Measurements from ENCODE around the gene COMMD1.

Gene COMMD1

DNA sequence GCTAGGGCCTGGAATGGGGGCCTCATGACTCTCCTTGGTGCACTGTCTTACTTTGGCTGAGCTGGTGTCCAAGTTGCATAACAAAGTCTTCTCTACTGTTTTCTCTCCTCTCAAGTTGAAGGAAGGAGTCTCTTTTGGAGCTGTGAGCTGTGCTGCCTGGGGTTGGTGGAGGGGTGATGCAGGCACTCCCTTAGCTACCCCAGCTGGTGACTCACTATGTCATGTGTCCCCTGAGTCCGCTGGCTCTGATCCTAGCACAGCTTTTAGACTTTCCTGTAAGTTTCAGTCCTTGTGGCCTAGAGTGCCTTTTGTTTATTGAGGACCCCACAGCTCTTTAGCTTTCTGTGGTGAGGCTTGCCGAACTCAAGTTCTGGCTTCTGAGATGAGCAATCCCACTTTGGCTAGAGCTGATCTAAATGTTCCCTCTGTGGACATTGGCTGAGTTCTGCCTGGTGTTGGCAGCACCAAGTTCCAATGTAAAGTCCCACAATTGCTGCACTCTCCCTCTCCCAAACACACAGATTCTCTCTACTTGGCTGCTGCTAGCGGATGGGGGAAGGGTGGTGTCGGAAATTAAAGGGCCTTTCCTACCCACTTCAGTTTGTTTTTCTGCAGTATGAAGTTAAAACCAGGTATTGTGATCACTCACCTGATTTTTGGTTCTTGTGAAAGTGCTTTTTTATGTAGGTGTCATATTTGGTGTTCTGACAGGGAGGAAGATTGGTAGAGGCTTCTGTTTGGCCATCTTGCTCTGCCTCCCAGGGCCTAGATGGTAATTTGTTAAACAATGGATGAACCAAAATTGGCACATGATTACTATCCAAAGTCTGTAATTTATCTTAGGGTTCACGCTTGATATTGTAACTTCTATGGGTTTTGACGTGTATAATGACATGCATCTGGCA lies 83.2 kb downstream of the COMMD1 start:
- TF ChIP-seq, protein P1, sequence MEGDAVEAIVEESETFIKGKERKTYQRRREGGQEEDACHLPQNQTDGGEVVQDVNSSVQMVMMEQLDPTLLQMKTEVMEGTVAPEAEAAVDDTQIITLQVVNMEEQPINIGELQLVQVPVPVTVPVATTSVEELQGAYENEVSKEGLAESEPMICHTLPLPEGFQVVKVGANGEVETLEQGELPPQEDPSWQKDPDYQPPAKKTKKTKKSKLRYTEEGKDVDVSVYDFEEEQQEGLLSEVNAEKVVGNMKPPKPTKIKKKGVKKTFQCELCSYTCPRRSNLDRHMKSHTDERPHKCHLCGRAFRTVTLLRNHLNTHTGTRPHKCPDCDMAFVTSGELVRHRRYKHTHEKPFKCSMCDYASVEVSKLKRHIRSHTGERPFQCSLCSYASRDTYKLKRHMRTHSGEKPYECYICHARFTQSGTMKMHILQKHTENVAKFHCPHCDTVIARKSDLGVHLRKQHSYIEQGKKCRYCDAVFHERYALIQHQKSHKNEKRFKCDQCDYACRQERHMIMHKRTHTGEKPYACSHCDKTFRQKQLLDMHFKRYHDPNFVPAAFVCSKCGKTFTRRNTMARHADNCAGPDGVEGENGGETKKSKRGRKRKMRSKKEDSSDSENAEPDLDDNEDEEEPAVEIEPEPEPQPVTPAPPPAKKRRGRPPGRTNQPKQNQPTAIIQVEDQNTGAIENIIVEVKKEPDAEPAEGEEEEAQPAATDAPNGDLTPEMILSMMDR (conservative IDR thresholded peaks at IDR 0.05; ENCODE audit: low read length) = no peak
- H3K4me3 ChIP-seq (ENCODE audit: low read length) = no peak overlapping the region
- no peak for DNase-seq (ENCODE audit: low read depth)

DNA sequence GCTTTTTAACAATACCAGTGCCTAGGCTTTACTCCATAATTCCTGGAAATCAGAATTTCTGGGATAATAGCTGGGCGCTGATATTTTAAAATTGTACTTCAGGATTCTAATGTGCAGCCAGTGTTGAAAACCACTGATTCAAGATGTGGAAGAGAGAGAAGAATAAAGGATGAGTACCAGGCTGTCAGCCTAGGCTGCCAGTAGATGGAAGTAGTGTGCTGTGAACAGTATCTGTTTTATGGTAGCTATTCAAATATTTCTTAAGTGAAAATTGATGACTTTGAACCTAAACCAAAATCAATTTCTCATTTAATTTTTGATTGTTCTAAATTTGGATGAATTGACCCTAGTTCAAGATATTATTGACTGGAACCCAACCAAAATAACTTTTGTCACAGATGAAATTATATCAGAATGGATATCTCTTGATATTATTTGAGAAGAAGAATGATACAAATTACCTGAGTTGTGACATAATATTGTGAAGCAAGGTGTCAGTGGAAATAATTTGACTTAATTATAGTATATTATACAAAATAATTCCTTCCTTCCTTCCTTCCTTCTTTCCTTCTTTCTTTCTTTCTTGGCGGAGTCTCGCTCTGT lies 88.0 kb downstream of the COMMD1 start:
- no peak overlapping the region for H3K4me3 ChIP-seq (ENCODE audit: low read length)
- TF ChIP-seq, protein P1 (conservative IDR thresholded peaks at IDR 0.05; ENCODE audit: low read length) = peak; percentile 82
- DNase-seq (ENCODE audit: low read depth) = peak; percentile 58

DNA sequence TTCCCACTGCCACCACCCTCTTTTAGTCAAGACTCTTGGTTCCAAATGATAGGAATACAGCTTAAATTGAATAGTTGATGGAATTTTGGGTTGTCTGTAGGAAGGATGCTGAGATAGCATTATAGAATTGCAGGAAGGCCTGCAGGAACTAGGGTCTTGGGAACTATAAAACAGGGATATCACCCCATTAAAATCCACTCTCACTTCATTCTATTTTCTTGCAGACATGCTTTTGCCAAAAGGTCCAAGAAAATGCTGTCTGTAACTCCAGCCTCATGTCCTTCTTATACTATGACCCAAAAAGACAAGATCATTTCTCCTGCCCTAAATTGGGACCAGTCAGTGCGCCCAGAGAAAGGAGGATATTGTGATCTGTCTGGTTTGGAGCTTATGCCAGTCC lies 89.1 kb downstream of the COMMD1 start:
- TF ChIP-seq, protein P1 (conservative IDR thresholded peaks at IDR 0.05; ENCODE audit: low read length) = no peak
- no peak for DNase-seq (ENCODE audit: low read depth)
- H3K4me3 ChIP-seq (ENCODE audit: low read length) = no peak overlapping the region

DNA sequence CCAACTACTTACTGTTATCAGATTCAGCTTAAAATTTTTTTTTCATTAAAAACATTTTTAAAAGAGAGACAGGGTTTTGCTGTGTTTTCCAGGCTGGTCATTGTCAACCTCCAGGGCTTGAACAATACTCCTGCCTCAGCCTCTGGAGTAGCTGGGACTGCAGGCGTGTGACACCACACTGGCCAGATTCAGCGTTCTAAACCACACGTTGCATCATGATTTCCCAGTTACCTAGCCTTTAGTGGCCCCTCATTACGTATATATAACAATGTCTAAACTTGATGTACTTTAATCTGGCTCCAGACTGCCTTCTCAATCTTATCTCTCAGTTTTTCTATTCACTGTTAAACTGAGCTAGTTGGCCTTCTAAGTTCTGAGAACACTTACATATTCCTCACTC lies 89.6 kb downstream of the COMMD1 start:
- DNase-seq (ENCODE audit: low read depth) = no peak
- H3K4me3 ChIP-seq (ENCODE audit: low read length) = no peak overlapping the region
- TF ChIP-seq, protein P1 (conservative IDR thresholded peaks at IDR 0.05; ENCODE audit: low read length) = no peak

DNA sequence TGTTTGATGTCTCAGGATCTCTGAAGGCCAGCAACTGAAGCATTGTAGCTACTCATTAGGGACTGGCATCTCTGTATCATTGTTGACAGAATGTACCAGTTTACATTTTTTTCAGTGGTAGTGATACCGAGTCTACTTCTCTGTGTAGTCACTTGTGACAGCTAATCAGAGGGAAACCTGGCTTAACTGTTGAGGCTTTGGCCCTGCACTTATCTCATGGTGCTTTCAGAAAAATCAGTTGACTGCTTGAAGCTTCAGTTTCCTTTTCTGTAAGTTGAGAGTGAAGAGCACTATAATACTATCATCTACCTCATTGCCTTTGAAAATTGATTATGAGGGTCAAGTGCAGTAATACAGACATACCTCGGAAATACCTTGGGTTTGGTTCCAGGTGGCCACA lies 90.0 kb downstream of the COMMD1 start:
- no peak overlapping the region for H3K4me3 ChIP-seq (ENCODE audit: low read length)
- DNase-seq (ENCODE audit: low read depth) = no peak
- TF ChIP-seq, protein P1 (conservative IDR thresholded peaks at IDR 0.05; ENCODE audit: low read length) = no peak

DNA sequence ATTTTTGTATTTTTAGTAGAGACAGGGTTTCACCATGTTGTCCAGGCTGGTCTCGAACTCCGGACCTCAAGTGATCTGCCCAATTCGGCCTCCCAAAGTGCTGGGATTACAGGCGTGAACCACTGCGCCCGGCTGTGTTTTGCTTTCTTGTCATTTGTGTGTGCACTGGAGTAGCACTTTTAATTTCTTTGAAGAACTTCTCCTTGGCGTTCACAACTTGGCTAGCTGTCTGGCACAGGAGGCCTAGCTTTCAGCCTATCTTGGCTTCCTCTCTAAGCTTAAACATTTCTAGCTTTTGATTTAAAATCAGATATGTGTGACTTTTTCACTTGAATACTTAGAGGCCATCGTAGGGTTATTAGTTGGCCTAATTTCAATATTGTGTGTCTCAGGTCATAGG lies 93.0 kb downstream of the COMMD1 start:
- H3K4me3 ChIP-seq (ENCODE audit: low read length) = no peak overlapping the region
- TF ChIP-seq, protein P1 (conservative IDR thresholded peaks at IDR 0.05; ENCODE audit: low read length) = no peak
- no peak for DNase-seq (ENCODE audit: low read depth)

DNA sequence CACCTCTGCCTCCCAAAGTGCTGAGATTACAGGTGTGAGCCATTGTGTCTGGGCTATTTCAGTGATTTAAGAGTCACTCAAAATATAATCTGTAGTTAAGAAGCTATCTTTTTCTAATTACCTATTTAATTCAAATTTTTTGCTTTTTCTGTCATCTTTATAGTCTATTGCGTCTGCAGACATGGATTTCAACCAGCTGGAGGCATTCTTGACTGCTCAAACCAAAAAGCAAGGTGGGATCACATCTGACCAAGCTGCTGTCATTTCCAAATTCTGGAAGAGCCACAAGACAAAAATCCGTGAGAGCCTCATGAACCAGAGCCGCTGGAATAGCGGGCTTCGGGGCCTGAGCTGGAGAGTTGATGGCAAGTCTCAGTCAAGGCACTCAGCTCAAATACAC lies 95.1 kb downstream of the COMMD1 start:
- no peak overlapping the region for H3K4me3 ChIP-seq (ENCODE audit: low read length)
- TF ChIP-seq, protein P1 (conservative IDR thresholded peaks at IDR 0.05; ENCODE audit: low read length) = no peak
- no peak for DNase-seq (ENCODE audit: low read depth)

All from AG10803 (cell line).